Osteoblast (primary cell): ENCODE measurements around the gene ZCCHC24. TPM values are rescaled to one million over a fixed set of nuclear protein-coding genes. Genes with fewer than 3 reads are reported as not detected.

ENCODE experiments used
- DNase-seq: peaks from one replicate; pipeline ENCODE4 v3.0.0; 2011; ENCODE audit warnings: low spot score, mixed read lengths; ENCODE audit not compliant: insufficient read length; ENCODE audit errors: missing footprints
- H2AFZ ChIP-seq: 2 replicates; pipeline ENCODE4 v1.6.0; 2011; ENCODE audit warnings: mild to moderate bottlenecking, low read length
- H3K27ac ChIP-seq: 2 replicates; pipeline ENCODE4 v1.5.1; 2011; ENCODE audit warnings: mild to moderate bottlenecking, low read depth, low read length, moderate library complexity
- H3K27me3 ChIP-seq: 2 replicates; pipeline ENCODE4 v1.6.0; 2012; ENCODE audit warnings: mild to moderate bottlenecking, control low read depth, inconsistent platforms, low read length, moderate library complexity; ENCODE audit not compliant: insufficient read depth
- H3K36me3 ChIP-seq: 2 replicates; pipeline ENCODE4 v1.5.1; 2011; ENCODE audit warnings: mild to moderate bottlenecking, low read length, control low read depth, moderate library complexity; ENCODE audit not compliant: insufficient read depth
- H3K4me1 ChIP-seq: 2 replicates; pipeline ENCODE4 v1.5.1; 2011; ENCODE audit warnings: mild to moderate bottlenecking, low read length, control low read depth, moderate library complexity; ENCODE audit not compliant: insufficient read depth
- H3K4me2 ChIP-seq: 2 replicates; pipeline ENCODE4 v1.6.0; 2011; ENCODE audit warnings: mild to moderate bottlenecking, low read length; ENCODE audit not compliant: insufficient read depth
- H3K4me3 ChIP-seq: fragments of 200-600 bp; sonication (generic); 3 replicates; pipeline ENCODE4 v1.5.1; 2012; ENCODE audit warnings: mild to moderate bottlenecking, low read length, inconsistent platforms; ENCODE audit not compliant: insufficient read depth
- H3K79me2 ChIP-seq: 2 replicates; pipeline ENCODE4 v1.6.0; 2012; ENCODE audit warnings: mild to moderate bottlenecking, low read length, control low read depth, inconsistent platforms; ENCODE audit not compliant: insufficient read depth
- H3K9me3 ChIP-seq: 2 replicates; pipeline ENCODE4 v1.5.1; 2011; ENCODE audit warnings: low read depth, low read length, control low read depth
- H4K20me1 ChIP-seq: 2 replicates; pipeline ENCODE4 v1.6.0; 2012; ENCODE audit warnings: mild to moderate bottlenecking, low read length, control low read depth; ENCODE audit not compliant: insufficient read depth
- total RNA-seq: library from RNA; depleted of rRNA; stranded (reverse); fragments of >200 nt; gene quantifications from 2 replicates; pipeline ENCODE4 v1.2.3, GENCODE V29; 2012
- TF ChIP-seq, protein P1 (sequence below): IDR thresholded peaks from 2 replicates; pipeline ENCODE4 v1.5.1; 2011; ENCODE audit warnings: mild to moderate bottlenecking, low read depth, low read length, moderate library complexity; ENCODE audit errors: extremely low read depth

The ZCCHC24 gene
- total RNA-seq, 1 donor: 48.5 TPM

DNA sequence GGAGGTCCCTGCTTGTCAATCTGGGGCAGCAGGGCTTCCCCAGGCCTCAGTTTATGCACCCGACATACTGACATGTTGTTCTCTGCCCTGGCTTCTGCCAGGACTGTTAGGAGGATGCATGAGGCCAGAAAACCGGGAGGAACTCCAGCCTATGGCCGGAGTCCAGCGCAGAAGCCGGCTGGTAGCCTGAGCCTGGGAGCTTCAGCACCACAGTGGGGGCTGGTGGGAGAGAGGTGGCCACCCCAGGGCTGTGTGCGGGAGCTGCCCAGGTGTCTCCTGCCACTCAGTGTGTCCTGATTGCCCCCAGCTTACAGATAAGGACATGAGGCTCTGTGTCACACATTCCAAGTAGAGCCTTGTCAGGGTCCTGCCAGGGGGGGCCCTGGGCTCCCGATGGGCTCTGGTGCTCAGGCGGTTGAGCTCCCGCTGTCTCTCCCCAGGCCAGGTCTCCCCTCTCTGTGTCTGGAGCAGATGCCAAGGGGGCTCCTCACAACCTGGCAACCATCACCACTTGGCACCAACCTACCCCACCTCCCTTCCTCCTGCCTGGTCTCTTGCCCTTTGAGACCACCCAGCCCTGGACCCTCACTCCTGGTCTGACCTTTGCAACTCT, 65.8 kb downstream of the ZCCHC24 start:
- Histone ChIP-seq H2AFZ (peak overlapping the region; percentile 60), H3K4me2 (no peak overlapping the region), H3K27ac (peak overlapping the region; percentile 45), H4K20me1 (no peaks in the 10 kb centered on the region), H3K79me2 (no peaks in the 10 kb centered on the region), H3K4me3 (peak overlapping the region; percentile 14), H3K9me3 (no peaks in the 10 kb centered on the region), H3K27me3 (no peaks in the 10 kb centered on the region), H3K36me3 (peaks cover 1% of the 10 kb centered on the region), H3K4me1 (peaks cover 44% of the 10 kb centered on the region)
- TF ChIP-seq, protein P1, sequence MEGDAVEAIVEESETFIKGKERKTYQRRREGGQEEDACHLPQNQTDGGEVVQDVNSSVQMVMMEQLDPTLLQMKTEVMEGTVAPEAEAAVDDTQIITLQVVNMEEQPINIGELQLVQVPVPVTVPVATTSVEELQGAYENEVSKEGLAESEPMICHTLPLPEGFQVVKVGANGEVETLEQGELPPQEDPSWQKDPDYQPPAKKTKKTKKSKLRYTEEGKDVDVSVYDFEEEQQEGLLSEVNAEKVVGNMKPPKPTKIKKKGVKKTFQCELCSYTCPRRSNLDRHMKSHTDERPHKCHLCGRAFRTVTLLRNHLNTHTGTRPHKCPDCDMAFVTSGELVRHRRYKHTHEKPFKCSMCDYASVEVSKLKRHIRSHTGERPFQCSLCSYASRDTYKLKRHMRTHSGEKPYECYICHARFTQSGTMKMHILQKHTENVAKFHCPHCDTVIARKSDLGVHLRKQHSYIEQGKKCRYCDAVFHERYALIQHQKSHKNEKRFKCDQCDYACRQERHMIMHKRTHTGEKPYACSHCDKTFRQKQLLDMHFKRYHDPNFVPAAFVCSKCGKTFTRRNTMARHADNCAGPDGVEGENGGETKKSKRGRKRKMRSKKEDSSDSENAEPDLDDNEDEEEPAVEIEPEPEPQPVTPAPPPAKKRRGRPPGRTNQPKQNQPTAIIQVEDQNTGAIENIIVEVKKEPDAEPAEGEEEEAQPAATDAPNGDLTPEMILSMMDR: no peak
- peak; percentile 81 for DNase-seq

DNA sequence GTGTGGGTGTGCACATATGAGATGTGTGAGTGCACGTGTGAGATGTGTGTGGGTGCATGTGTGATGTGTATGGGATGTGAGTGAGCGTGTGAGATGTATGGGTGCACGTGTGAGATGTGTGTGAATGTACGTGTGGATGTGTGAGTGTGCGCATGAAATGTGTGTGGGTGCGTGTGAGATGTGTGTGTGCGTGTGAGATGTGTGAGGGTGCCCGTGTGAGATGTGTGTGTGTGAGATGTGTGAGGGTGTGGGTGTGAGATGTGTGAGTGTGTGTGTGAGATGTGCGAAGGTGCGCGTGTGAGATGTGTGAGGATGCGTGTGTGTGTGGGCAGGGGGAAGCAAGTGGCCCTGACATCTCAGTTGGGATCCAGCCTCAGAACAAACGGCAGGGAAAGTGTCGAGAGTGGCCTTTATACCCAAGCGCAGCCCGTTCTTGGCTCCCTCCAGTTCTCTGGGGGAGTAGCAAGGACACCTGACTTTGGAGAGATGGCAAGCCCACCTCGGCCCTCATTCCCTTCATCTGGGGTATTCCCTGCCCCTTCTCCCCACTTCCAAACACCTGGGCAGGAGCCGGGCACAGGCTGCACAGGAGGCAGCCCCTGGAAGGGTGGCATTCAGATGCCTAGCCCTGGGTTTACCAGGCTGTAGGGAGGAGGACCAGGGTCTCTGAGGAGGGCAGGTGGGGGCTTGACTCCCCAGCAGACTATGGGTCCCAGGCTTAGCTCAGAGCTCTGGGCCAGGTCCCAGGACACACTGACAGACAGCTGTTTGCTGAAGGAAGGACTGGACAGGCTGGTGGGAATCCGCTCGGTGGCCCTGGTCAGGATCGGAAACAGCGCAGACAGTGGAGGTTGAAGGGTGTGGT, 66.5 kb downstream of the ZCCHC24 start:
- H3K4me2 ChIP-seq: no peak overlapping the region
- H3K27me3 ChIP-seq: no peaks in the 10 kb centered on the region
- H4K20me1 ChIP-seq: no peaks in the 10 kb centered on the region
- no peak overlapping the region for H2AFZ ChIP-seq
- no peak overlapping the region for H3K4me3 ChIP-seq
- DNase-seq: peak; percentile 30
- H3K79me2 ChIP-seq: no peaks in the 10 kb centered on the region
- H3K4me1 ChIP-seq: peaks cover 49% of the 10 kb centered on the region
- H3K9me3 ChIP-seq: no peaks in the 10 kb centered on the region
- H3K27ac ChIP-seq: no peak overlapping the region
- H3K36me3 ChIP-seq: no peaks in the 10 kb centered on the region
- TF ChIP-seq, protein P1: no peak

DNA sequence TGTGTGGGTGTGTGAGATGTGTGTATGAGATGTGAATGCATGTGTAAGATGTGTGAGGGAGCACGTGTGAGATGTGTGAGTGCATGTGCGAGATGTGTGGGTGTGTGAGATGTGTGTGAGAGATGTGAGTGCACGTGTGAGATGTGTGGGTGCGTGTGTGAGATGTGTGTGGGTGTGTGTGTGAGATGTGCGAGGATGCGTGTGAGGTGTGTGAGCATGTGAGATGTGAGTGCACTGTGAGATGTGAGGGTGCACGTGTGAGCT, 67.1 kb downstream of the ZCCHC24 start:
- TF ChIP-seq, protein P1: no peak

More for the DNA sequence above, 67.1 kb downstream of the ZCCHC24 start:
- no peaks in the 10 kb centered on the region for H3K27me3 ChIP-seq
- no peak overlapping the region for H3K27ac ChIP-seq
- H2AFZ ChIP-seq: no peak overlapping the region
- peaks cover 55% of the 10 kb centered on the region for H3K4me1 ChIP-seq
- no peak overlapping the region for H3K4me3 ChIP-seq
- H3K79me2 ChIP-seq: no peaks in the 10 kb centered on the region
- H3K9me3 ChIP-seq: no peaks in the 10 kb centered on the region
- H3K36me3 ChIP-seq: no peaks in the 10 kb centered on the region
- no peak for DNase-seq
- no peaks in the 10 kb centered on the region for H4K20me1 ChIP-seq
- no peak overlapping the region for H3K4me2 ChIP-seq
